WERI-Rb-1 (cell line): Measurements from ENCODE around the gene SLC27A4.

Source experiments
- DNase-seq: peaks from one replicate; pipeline ENCODE4 v3.0.0-alpha.2; 2020
- H3K27ac ChIP-seq: fragments of 250-450 bp; sonication (Bioruptor Pico); 2 replicates; pipeline ENCODE4 v1.5.1; 2020; ENCODE audit warnings: mild to moderate bottlenecking, moderate library complexity
- H3K27me3 ChIP-seq: fragments of 250-450 bp; sonication (Bioruptor Pico); 2 replicates; pipeline ENCODE4 v1.5.1; 2021; ENCODE audit warnings: mild to moderate bottlenecking, low read depth, moderate library complexity; ENCODE audit not compliant: insufficient read depth, severe bottlenecking
- H3K36me3 ChIP-seq: fragments of 250-450 bp; sonication (Bioruptor Pico); 2 replicates; pipeline ENCODE4 v1.5.1; 2020; ENCODE audit warnings: mild to moderate bottlenecking, moderate library complexity
- H3K4me3 ChIP-seq: 2 replicates; pipeline ENCODE4 v1.5.1; 2011; ENCODE audit warnings: low read depth, mild to moderate bottlenecking, control low read depth, low read length
- H3K9me3 ChIP-seq: fragments of 250-450 bp; sonication (Bioruptor Pico); 2 replicates; pipeline ENCODE4 v1.5.1; 2021; ENCODE audit warnings: mild to moderate bottlenecking, moderate library complexity; ENCODE audit not compliant: severe bottlenecking
- CTCF ChIP-seq: IDR thresholded peaks from 2 replicates; pipeline ENCODE4 v1.5.1; 2011; ENCODE audit warnings: low read depth, mild to moderate bottlenecking, control low read depth, inconsistent platforms, low read length

SLC27A4 gene

GRCh38 chr9:128370752-128371629, 30.7 kb downstream of the SLC27A4 start, which contains the start of gene URM1:
TSS of gene URM1 (plus strand) at chr9:128371374. CDS start at chr9:128371381, 7 bp downstream.
- Histone ChIP-seq H3K4me3 (peak within 1 kb of the TSS; percentile 96), H3K9me3 (no peaks in the 10 kb centered on the region), H3K27ac (peak within 1 kb of the TSS; percentile 87), H3K36me3 (peaks cover 8% of the 10 kb centered on the region; the same call in 1 of the 2 replicates), H3K27me3 (no peaks in the 10 kb centered on the region)
- no peak for TF ChIP-seq CTCF
- peak; percentile 96 for DNase-seq

- Histone ChIP-seq H3K9me3 (no peaks in the 10 kb centered on the region), H3K27me3 (no peaks in the 10 kb centered on the region), H3K36me3 (peaks cover 8% of the 10 kb centered on the region; the same call in 1 of the 2 replicates), H3K4me3 (peak overlapping the region; percentile 96), H3K27ac (peak overlapping the region; percentile 87)
- TF ChIP-seq CTCF, result no peak
- DNase-seq, result no peak
These were observed 31.3 kb downstream of the SLC27A4 start for GRCh38 chr9:128371630-128372117.

- no peaks in the 10 kb centered on the region for H3K9me3 ChIP-seq
- DNase-seq, result no peak
- H3K4me3 ChIP-seq, result peak overlapping the region; percentile 96
- no peak for TF ChIP-seq CTCF
- H3K27me3 ChIP-seq, result no peaks in the 10 kb centered on the region
- H3K27ac ChIP-seq, result no peak overlapping the region
- peaks cover 8% of the 10 kb centered on the region; the same call in 1 of the 2 replicates for H3K36me3 ChIP-seq
These were observed 31.9 kb downstream of the SLC27A4 start for GRCh38 chr9:128372188-128372641.

GRCh38 chr9:128372784-128373183, 32.5 kb downstream of the SLC27A4 start:
- H3K9me3 ChIP-seq, result no peaks in the 10 kb centered on the region
- H3K4me3 ChIP-seq, result no peak overlapping the region
- no peak for DNase-seq
- no peak overlapping the region for H3K27ac ChIP-seq
- no peaks in the 10 kb centered on the region for H3K27me3 ChIP-seq
- peaks cover 14% of the 10 kb centered on the region for H3K36me3 ChIP-seq
- no peak for TF ChIP-seq CTCF

- no peaks in the 10 kb centered on the region for H3K9me3 ChIP-seq
- no peak for DNase-seq
- H3K27ac ChIP-seq, result no peak overlapping the region
- TF ChIP-seq CTCF, result no peak
- no peaks in the 10 kb centered on the region for H3K27me3 ChIP-seq
- H3K36me3 ChIP-seq, result peaks cover 26% of the 10 kb centered on the region
- H3K4me3 ChIP-seq, result no peak overlapping the region
These were observed 33.9 kb downstream of the SLC27A4 start for GRCh38 chr9:128374221-128374675.
